ENCODE data around the gene CDYL.
"Not testable (repeated sequence)": the region's sequence is repeated elsewhere in the genome, so short reads cannot be mapped to it uniquely, and the experiment has no call there.

The CDYL gene

DNA sequence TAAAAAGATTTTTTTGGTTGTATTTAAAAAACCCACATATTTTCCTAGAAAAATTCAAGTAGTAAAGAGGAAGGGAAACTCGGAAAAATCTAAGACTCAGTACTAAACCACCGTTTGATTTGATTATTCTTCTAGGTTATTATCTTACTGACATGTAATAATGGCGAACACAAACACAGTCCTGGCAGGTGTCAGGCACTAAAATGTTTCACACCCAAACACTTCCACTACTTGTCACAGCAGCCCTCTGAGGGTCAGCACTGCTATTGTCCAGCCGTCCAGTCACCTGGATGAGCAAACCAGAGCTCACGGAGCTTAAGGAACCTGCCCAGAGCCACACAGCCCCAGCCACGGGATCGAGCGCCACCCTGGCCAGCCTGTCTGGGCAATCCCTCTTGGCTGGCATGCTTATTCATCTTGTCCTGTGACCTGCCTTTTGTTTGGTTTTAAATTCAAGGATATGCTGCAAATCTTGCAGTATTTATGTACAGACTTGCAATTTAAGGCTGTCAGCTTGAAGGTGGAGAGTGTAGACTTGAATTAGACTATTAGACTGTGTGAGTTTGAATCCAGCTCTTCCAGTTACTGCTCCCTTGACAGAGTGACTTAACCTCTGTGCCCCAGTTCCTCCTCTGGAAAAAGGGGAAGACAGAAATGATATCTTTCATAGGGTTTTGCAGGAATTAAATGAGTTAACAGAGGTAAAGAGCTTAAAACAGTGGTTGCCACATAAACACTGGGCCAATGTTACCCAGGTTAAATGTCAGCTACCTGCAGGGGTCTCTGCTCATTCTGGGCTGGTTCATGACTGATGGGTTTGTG is 82.2 kb downstream of the CDYL start:
- TF ChIP-seq, protein P1, sequence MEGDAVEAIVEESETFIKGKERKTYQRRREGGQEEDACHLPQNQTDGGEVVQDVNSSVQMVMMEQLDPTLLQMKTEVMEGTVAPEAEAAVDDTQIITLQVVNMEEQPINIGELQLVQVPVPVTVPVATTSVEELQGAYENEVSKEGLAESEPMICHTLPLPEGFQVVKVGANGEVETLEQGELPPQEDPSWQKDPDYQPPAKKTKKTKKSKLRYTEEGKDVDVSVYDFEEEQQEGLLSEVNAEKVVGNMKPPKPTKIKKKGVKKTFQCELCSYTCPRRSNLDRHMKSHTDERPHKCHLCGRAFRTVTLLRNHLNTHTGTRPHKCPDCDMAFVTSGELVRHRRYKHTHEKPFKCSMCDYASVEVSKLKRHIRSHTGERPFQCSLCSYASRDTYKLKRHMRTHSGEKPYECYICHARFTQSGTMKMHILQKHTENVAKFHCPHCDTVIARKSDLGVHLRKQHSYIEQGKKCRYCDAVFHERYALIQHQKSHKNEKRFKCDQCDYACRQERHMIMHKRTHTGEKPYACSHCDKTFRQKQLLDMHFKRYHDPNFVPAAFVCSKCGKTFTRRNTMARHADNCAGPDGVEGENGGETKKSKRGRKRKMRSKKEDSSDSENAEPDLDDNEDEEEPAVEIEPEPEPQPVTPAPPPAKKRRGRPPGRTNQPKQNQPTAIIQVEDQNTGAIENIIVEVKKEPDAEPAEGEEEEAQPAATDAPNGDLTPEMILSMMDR (conservative IDR thresholded peaks at IDR 0.05; ENCODE audit: low read depth, low read length): no peak
- no peak for DNase-seq (ENCODE audit: low read depth)
- no peak overlapping the region for H3K4me3 ChIP-seq (ENCODE audit: low read depth, low read length)

GRCh38 chr6:4860387-4860786 is 84.2 kb downstream of the CDYL start:
- DNase-seq (ENCODE audit: low read depth): no peak
- H3K4me3 ChIP-seq (ENCODE audit: low read depth, low read length): no peak overlapping the region
- TF ChIP-seq, protein P1 (conservative IDR thresholded peaks at IDR 0.05; ENCODE audit: low read depth, low read length): no peak

GRCh38 chr6:4861564-4861963 is 85.4 kb downstream of the CDYL start:
- TF ChIP-seq, protein P1 (conservative IDR thresholded peaks at IDR 0.05; ENCODE audit: low read depth, low read length): no peak
- no peak for DNase-seq (ENCODE audit: low read depth)
- no peak overlapping the region for H3K4me3 ChIP-seq (ENCODE audit: low read depth, low read length)

GRCh38 chr6:4864519-4864918 is 88.3 kb downstream of the CDYL start:
- TF ChIP-seq, protein P1 (conservative IDR thresholded peaks at IDR 0.05; ENCODE audit: low read depth, low read length): no peak
- no peak for DNase-seq (ENCODE audit: low read depth)
- H3K4me3 ChIP-seq (ENCODE audit: low read depth, low read length): no peak overlapping the region

- not testable (repeated sequence) for DNase-seq (ENCODE audit: low read depth); H3K4me3 ChIP-seq (ENCODE audit: low read depth, low read length)
Measured at GRCh38 chr6:4865006-4865405, 88.8 kb downstream of the CDYL start.

DNA sequence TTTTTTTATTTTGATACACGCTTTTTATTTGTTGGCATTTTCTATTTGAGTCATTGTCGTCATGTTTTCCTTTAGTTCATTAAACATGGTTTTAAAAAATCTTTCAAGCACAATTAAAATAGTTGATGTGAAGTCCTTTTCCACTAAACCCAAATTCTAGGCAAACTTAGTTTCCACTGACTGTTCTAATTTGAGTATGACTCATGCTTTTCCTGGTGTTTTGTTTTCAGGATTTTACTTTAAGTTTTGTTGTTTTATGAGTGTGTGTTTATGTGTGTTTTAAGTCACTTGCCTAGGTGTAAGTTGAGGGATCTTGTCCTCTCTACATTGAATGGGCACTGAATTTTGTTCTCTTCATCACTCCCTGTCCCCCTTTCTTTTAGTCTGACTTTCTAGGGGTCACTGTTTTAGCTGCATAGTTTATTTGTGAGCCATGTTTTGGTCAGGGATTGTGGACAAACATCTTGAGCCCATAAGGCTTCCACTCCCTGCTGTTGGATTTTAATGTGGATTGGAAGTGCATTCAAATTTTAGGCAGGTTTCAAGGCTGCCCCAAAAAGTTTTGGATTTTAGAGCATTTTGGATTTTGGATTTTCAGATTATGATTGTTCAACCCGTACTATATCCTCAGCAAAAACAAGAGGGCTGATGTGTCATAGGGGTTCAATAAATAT is 94.8 kb downstream of the CDYL start:
- TF ChIP-seq, protein P1 (conservative IDR thresholded peaks at IDR 0.05; ENCODE audit: low read depth, low read length): no peak
- DNase-seq (ENCODE audit: low read depth): peak; percentile 12
- no peak overlapping the region for H3K4me3 ChIP-seq (ENCODE audit: low read depth, low read length)

DNA sequence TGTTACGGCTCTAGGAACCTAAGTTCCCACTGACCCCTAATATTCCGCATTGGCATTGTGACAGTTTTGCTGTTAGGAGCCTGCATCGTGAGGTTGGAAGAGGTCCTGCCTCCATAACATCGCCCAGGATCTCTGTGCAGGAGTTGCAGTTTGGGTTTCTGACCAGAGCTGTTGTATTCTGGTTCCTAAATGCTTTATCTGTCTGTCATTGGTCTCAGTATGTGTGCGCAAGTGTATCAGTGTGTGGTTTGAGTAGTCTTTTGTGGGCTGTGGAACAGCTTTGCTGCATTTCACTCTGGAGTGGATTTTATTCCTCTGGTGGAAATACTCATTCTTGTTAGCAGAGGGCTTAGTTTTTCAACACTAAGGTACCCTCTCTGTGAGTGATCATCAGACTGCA is 95.6 kb downstream of the CDYL start:
- TF ChIP-seq, protein P1 (conservative IDR thresholded peaks at IDR 0.05; ENCODE audit: low read depth, low read length): no peak
- H3K4me3 ChIP-seq (ENCODE audit: low read depth, low read length): no peak overlapping the region
- no peak for DNase-seq (ENCODE audit: low read depth)
